ENCODE results near the gene OVOL3. TPM values are rescaled to one million over a fixed set of nuclear protein-coding genes. Genes with fewer than 3 reads are reported as not detected.

Gene OVOL3
- total and polyA plus RNA-seq, 7 donors, result not detected

- WGBS, 2 donors, result 91 to 94% methylated on average over 26 of the region's 26 CpGs
- Histone ChIP-seq H3K4me1 (peaks cover 0 to 24% (median 18%) of the 10 kb centered on the region in 4 donors), H3K36me3 (peaks cover 7 to 89% (median 43%) of the 10 kb centered on the region in 4 donors), H3K27me3 (no peaks in the 10 kb centered on the region), H3K27ac (no peak overlapping the region), H3K4me3 (no peak overlapping the region), H3K9me3 (no peaks in the 10 kb centered on the region)
- intact Hi-C loops (cut with DNase I), result no loop called here
- DNase-seq, result no peak
- TF ChIP-seq POLR2AphosphoS5 (IDR thresholded peaks at IDR 0.05) (no peak), CTCF (IDR thresholded peaks at IDR 0.05) (no peak), POLR2A (IDR thresholded peaks at IDR 0.05) (no peak), EP300 (IDR thresholded peaks at IDR 0.05) (no peak)
Observed at GRCh38 chr19:36120092-36120983, 9.4 kb downstream of the OVOL3 start.

- no peak for TF ChIP-seq CTCF (IDR thresholded peaks at IDR 0.05)
- no peak for TF ChIP-seq POLR2A (IDR thresholded peaks at IDR 0.05)
- TF ChIP-seq POLR2AphosphoS5 (IDR thresholded peaks at IDR 0.05), result no peak
- TF ChIP-seq EP300 (IDR thresholded peaks at IDR 0.05), result no peak
- Histone ChIP-seq H3K36me3 (peaks cover 11 to 96% (median 46%) of the 10 kb centered on the region in 4 donors), H3K9me3 (no peaks in the 10 kb centered on the region), H3K27me3 (no peaks in the 10 kb centered on the region), H3K4me3 (no peak overlapping the region), H3K27ac (no peak overlapping the region), H3K4me1 (peaks cover 0 to 20% (median 15%) of the 10 kb centered on the region in 4 donors)
- DNase-seq, result no peak
- intact Hi-C loops (cut with DNase I), result no loop called here
- WGBS, 2 donors, result 93 to 94% methylated on average over 18 of the region's 18 CpGs
Observed at GRCh38 chr19:36120984-36121358, 10.0 kb downstream of the OVOL3 start.

- Histone ChIP-seq H3K9me3 (no peaks in the 10 kb centered on the region), H3K27me3 (no peaks in the 10 kb centered on the region), H3K4me1 (peaks cover 0 to 13% (median 8%) of the 10 kb centered on the region in 4 donors), H3K4me3 (no peak overlapping the region), H3K36me3 (peaks cover 11 to 94% (median 46%) of the 10 kb centered on the region in 4 donors), H3K27ac (no peak overlapping the region)
- no peak for DNase-seq
- TF ChIP-seq POLR2A (IDR thresholded peaks at IDR 0.05) (no peak), EP300 (IDR thresholded peaks at IDR 0.05) (no peak), CTCF (IDR thresholded peaks at IDR 0.05) (no peak), POLR2AphosphoS5 (IDR thresholded peaks at IDR 0.05) (no peak)
- WGBS, 2 donors, result 89 to 93% methylated on average over 49 of the region's 49 CpGs
- intact Hi-C loops (cut with DNase I), result no loop called here
Observed at GRCh38 chr19:36121486-36122124, 10.7 kb downstream of the OVOL3 start.

- H3K36me3 ChIP-seq, result peaks cover 4 to 56% (median 26%) of the 10 kb centered on the region in 4 donors
- no peak for TF ChIP-seq POLR2A (IDR thresholded peaks at IDR 0.05)
- TF ChIP-seq CTCF (IDR thresholded peaks at IDR 0.05), result no peak
- no peak for TF ChIP-seq POLR2AphosphoS5 (IDR thresholded peaks at IDR 0.05)
- TF ChIP-seq EP300 (IDR thresholded peaks at IDR 0.05), result no peak
- H3K4me1 ChIP-seq, result peaks cover 0 to 18% (median 14%) of the 10 kb centered on the region in 4 donors
- no peaks in the 10 kb centered on the region for H3K9me3 ChIP-seq
- H3K27ac ChIP-seq, result no peak overlapping the region
- 80 to 89% methylated on average over 9 of the region's 9 CpGs for WGBS, 2 donors
- intact Hi-C loops (cut with DNase I), result loop anchor here (5.0 kb wide), 1 partner anchor 252 kb away; the partner anchor contains the start of gene ZFP14
- H3K4me3 ChIP-seq, result no peak overlapping the region
- DNase-seq, result no peak
- H3K27me3 ChIP-seq, result no peaks in the 10 kb centered on the region
Observed at GRCh38 chr19:36125557-36125956, 14.6 kb downstream of the OVOL3 start.

All from sigmoid colon (tissue), 7 donors.